Gastroesophageal sphincter (tissue), 4 donors: ENCODE data around the gene GDF7. TPM values are rescaled to one million over a fixed set of nuclear protein-coding genes. Genes with fewer than 3 reads are reported as not detected.

ENCODE experiments used
- ATAC-seq: fragments of 150-250 bp; one replicate; pipeline ENCODE4 v1.9.1; 2016; ENCODE audit warnings: mild to moderate bottlenecking, moderate library complexity
- H3K27ac ChIP-seq, 4 donors: fragments of 200-600 bp; sonication (generic) in 3 of 4; 1 replicate in 3 of 4; 2 replicates in 1 of 4; pipeline ENCODE4 v1.5.1; 2016 to 2019
- H3K27me3 ChIP-seq: fragments of 200-600 bp; sonication (generic); one replicate; pipeline ENCODE4 v1.5.1; 2019
- H3K36me3 ChIP-seq, 2 donors: fragments of 200-600 bp; sonication (generic); one replicate each; pipeline ENCODE4 v1.5.1; 2019; ENCODE audit warnings: control low read depth in 1 of 2
- H3K4me1 ChIP-seq, 3 donors: fragments of 200-600 bp; sonication (generic); 1 replicate in 2 of 3; 2 replicates in 1 of 3; pipeline ENCODE4 v1.5.1; 2016 to 2019; ENCODE audit warnings: control low read depth in 2 of 3
- H3K4me3 ChIP-seq, 2 donors: fragments of 200-600 bp; sonication (generic); one replicate each; pipeline ENCODE4 v1.5.1; 2019; ENCODE audit warnings: mild to moderate bottlenecking in 1 of 2, moderate library complexity in 1 of 2
- H3K9me3 ChIP-seq, 3 donors: fragments of 200-600 bp; sonication (generic); one replicate each; pipeline ENCODE4 v1.5.1; 2017 to 2019; ENCODE audit warnings: control low read depth in 2 of 3
- CTCF ChIP-seq, 4 experiments: fragments of 200-600 bp in 2 of 4; fragments of 450-650 bp in 2 of 4; sonication (generic) in 1 of 4; IDR thresholded peaks; one replicate each; pipeline ENCODE4 v1.5.1; 2017 to 2019; ENCODE audit warnings: antibody characterized with exemption in 4 of 4, mild to moderate bottlenecking in 2 of 4, moderate library complexity in 2 of 4
- EP300 ChIP-seq: sonication (generic); formaldehyde crosslinking; IDR thresholded peaks from one replicate; pipeline ENCODE4 v1.6.1; 2017; ENCODE audit warnings: antibody characterized with exemption, mild to moderate bottlenecking
- POLR2A ChIP-seq, 2 donors: fragments of 450-650 bp; IDR thresholded peaks; one replicate each; pipeline ENCODE4 v1.6.1; 2017; ENCODE audit warnings: antibody characterized with exemption in 2 of 2, mild to moderate bottlenecking in 2 of 2, moderate library complexity in 1 of 2
- POLR2AphosphoS5 ChIP-seq: sonication (generic); formaldehyde crosslinking; IDR thresholded peaks from one replicate; pipeline ENCODE4 v1.6.1; 2017; ENCODE audit warnings: antibody characterized with exemption
- WGBS, 2 donors: methylation state at CpG; one replicate each; pipeline ENCODE4 v1.1.5; 2018; ENCODE audit warnings: low coverage in 1 of 2; 5-methylcytosine and 5-hydroxymethylcytosine counted together
- total RNA-seq, 4 donors: library from RNA; depleted of rRNA; stranded (reverse); fragments of >200 nt; gene quantifications; one replicate each; pipeline ENCODE4 v1.1.0, GENCODE V29; 2016

Gene GDF7
- total RNA-seq, 4 donors from 2014 or later = 1.2 to 19.9 (median 15.3) TPM

- 96 to 100% methylated on average over 2 to 4 of the region's 4 CpGs for WGBS, 2 donors
- no peak overlapping the region for H3K27ac ChIP-seq
- peaks cover 0 to 61% of the 10 kb centered on the region in 2 donors for H3K36me3 ChIP-seq
- TF ChIP-seq POLR2A (IDR thresholded peaks at IDR 0.05) (no peak), CTCF (IDR thresholded peaks at IDR 0.05) (no peak), EP300 (no peak), POLR2AphosphoS5 (no peak)
- no peaks in the 10 kb centered on the region for H3K27me3 ChIP-seq
- no peaks in the 10 kb centered on the region for H3K9me3 ChIP-seq
- no peaks in the 10 kb centered on the region for H3K4me1 ChIP-seq
- no peak overlapping the region for H3K4me3 ChIP-seq
- ATAC-seq = no peak
These were observed 20.4 kb downstream of the GDF7 start for GRCh38 chr2:20687260-20687832.

GRCh38 chr2:20689428-20690264 lies 22.7 kb downstream of the GDF7 start:
- Histone ChIP-seq H3K27me3 (no peaks in the 10 kb centered on the region), H3K36me3 (peaks cover 0 to 63% of the 10 kb centered on the region in 2 donors), H3K9me3 (no peaks in the 10 kb centered on the region), H3K4me1 (no peaks in the 10 kb centered on the region), H3K27ac (no peak overlapping the region), H3K4me3 (no peak overlapping the region)
- ATAC-seq = no peak
- WGBS, 2 donors = 94 to 97% methylated on average over 5 to 8 of the region's 11 CpGs
- TF ChIP-seq POLR2A (IDR thresholded peaks at IDR 0.05) (no peak), POLR2AphosphoS5 (no peak), CTCF (IDR thresholded peaks at IDR 0.05) (no peak)

- WGBS, 2 donors = 83 to 87% methylated on average over 5 to 6 of the region's 6 CpGs
- Histone ChIP-seq H3K4me3 (no peak overlapping the region), H3K9me3 (no peaks in the 10 kb centered on the region), H3K27ac (no peak overlapping the region), H3K27me3 (no peaks in the 10 kb centered on the region), H3K4me1 (no peaks in the 10 kb centered on the region), H3K36me3 (peaks cover 0 to 55% of the 10 kb centered on the region in 2 donors)
- no peak for TF ChIP-seq CTCF (IDR thresholded peaks at IDR 0.05)
- no peak for TF ChIP-seq EP300
- no peak for TF ChIP-seq POLR2AphosphoS5
- TF ChIP-seq POLR2A (IDR thresholded peaks at IDR 0.05) = no peak
- no peak for ATAC-seq
These were observed 24.3 kb downstream of the GDF7 start for GRCh38 chr2:20691076-20691734.

- H3K4me3 ChIP-seq = no peak overlapping the region
- H3K4me1 ChIP-seq = no peaks in the 10 kb centered on the region
- TF ChIP-seq POLR2AphosphoS5 (no peak), POLR2A (IDR thresholded peaks at IDR 0.05) (no peak), CTCF (IDR thresholded peaks at IDR 0.05) (no peak), EP300 (no peak)
- peaks cover 0 to 51% of the 10 kb centered on the region in 2 donors for H3K36me3 ChIP-seq
- no peak overlapping the region for H3K27ac ChIP-seq
- no peaks in the 10 kb centered on the region for H3K9me3 ChIP-seq
- 100% methylated on average over 1 of the region's 2 CpGs; no CpG with 5 or more reads in 1 of the 2 donors for WGBS, 2 donors
- ATAC-seq = no peak
- no peaks in the 10 kb centered on the region for H3K27me3 ChIP-seq
These were observed 25.1 kb downstream of the GDF7 start for GRCh38 chr2:20692081-20692480.
